Islet precursor cell (in vitro differentiated cells): ENCODE results near the gene KRTAP4-12.
"Not testable (repeated sequence)": the region's sequence is repeated elsewhere in the genome, so short reads cannot be mapped to it uniquely, and the experiment has no call there.

Experiments
- DNase-seq: peaks from one replicate; pipeline ENCODE4 v3.0.0-alpha.2; 2018

KRTAP4-12 gene

GRCh38 chr17:41125064-41125463 lies 1.1 kb upstream of the KRTAP4-12 start:
- DNase-seq: no peak

- not testable (repeated sequence) for DNase-seq
Observed at GRCh38 chr17:41123292-41123990, 541 bp downstream of the KRTAP4-12 start.

- DNase-seq: no peak
Observed at GRCh38 chr17:41121742-41122141, 2.2 kb downstream of the KRTAP4-12 start.

- DNase-seq: not testable (repeated sequence)
Observed at GRCh38 chr17:41119696-41120690, 4.0 kb downstream of the KRTAP4-12 start.

DNA sequence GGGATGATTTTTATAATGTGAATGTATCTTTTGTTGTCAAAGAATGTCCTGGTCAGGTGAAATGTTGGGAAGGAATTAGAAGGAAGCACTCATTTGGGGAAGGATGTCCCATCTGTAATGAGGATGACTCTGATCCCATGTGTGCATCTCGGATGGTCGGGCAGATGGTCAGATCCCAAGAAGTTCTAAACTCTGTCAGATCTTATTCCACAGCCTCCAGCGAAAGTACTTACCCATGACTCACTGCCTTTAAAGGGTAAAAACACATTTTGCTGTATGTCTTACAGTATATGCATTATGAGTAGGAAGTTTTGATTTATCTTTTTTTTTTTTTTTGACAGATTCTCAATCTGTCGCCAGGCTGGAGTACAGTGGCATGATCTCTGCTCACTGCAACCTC lies 5.3 kb downstream of the KRTAP4-12 start:
- DNase-seq: no peak

DNA sequence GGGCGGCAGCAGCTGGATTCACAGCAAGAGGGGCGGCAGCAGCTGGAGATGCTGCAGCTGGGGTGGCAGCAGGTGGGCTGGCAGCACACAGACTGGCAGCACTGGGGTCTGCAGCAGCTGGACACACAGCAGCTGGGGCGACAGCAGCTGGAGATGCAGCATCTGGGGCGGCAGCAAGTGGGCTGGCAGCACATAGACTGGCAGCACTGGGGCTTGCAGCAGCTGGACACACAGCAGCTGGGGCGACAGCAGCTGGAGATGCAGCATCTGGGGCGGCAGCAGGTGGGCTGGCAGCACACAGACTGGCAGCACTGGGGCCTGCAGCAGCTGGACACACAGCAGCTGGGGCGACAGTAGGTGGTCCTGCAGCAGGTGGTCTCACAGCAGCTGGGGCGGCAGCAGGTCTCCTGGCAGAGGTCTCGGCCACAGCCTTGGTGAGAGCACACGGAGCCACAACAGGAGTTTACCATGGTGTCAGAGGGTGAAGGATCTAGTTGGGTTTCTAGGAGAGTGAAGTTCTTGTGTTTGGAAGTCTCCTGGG lies 6.1 kb downstream of the KRTAP4-12 start, which contains the start of gene KRTAP4-11:
KRTAP4-11 (minus strand) TSS at position 528 of the 541 bp plus-strand sequence; CDS start at position 470, 58 bp downstream.
- not testable (repeated sequence) for DNase-seq

DNA sequence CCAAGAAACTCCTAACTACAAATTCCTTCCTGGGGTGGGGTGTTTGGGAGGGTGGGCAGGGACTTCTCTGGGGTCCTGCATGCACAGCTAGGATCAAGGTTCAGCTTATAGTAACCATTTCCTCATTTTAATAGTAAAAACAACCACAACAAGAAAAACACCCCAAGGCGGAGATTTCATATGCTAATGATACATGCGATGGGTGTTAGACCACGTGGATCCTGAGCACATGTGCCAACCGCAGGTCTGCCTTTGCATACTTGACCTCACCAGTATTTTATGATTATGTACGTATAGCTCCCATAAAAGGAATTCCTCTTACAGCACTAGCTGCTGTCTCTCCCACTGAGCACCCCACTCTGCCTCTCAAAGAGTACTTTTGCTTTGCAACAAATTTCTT lies 7.7 kb downstream of the KRTAP4-12 start:
- DNase-seq: no peak

DNA sequence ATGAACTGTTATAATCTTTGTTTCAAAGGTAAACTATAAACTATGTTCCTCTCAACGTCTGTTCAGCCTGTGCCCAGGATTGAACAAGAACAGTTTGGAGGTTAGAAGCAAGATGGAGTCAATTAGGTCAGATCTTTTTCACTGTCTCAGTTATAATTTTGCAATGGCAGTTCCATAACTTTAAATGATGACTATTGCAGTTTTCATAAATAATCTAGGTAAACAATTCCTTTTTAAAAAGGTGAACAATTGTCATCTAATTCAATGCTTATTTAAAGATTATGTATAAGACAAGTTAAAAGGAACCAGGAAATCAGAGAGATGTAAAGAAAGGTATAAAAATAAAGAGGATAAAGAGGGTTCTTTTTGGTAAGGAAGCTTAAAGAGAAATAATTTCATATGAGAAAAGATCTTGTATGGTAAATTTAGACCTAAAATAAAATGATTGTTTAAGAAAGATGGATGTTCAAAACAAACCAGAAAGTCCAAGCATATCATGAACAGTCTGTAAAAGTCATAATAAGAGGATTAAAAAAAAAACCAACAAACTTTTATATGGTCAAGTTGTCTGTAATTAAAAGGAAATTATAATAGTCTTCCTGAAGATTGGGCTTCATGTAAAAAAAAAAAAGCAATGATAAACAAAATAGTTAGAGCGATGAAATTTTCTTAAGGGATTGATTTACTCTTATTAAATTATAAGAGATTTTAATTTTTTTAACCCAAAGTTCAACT lies 12.7 kb downstream of the KRTAP4-12 start:
- DNase-seq: no peak

GRCh38 chr17:41108728-41109386 lies 15.1 kb downstream of the KRTAP4-12 start:
- not testable (repeated sequence) for DNase-seq

- DNase-seq: no peak
Observed at GRCh38 chr17:41107941-41108450, 16.0 kb downstream of the KRTAP4-12 start.

- DNase-seq: not testable (repeated sequence)
Observed at GRCh38 chr17:41105347-41105746, 18.6 kb downstream of the KRTAP4-12 start, which contains the start of gene KRTAP4-9. TSS of gene KRTAP4-9 (plus strand) at chr17:41105389. CDS start at chr17:41105389, 0 bp downstream.

- DNase-seq: not testable (repeated sequence)
Observed at GRCh38 chr17:41104386-41105038, 19.5 kb downstream of the KRTAP4-12 start.

DNA sequence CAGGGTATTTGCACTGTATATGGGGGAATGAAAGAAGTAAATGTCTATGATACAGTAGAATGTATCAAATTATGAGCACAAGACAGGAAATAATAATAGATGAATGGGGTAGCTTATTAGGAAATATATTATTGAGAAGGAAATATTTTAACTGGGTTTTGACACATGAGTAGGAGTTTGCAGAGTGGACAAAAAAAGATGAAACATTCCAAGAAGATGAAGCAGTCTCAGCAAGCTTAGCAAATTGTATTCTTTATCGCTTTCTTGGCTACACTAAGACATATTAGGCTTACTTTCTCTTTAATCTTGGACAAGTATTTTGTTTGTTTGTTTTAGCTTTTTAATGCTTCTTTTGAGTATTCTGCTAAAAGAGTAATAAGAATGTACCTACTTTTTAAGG lies 20.1 kb downstream of the KRTAP4-12 start:
- DNase-seq: no peak

GRCh38 chr17:41101586-41102259 lies 22.3 kb downstream of the KRTAP4-12 start, which contains the start of gene KRTAP4-16:
TSS of gene KRTAP4-16 (minus strand) at chr17:41102209. CDS start at chr17:41102209, 0 bp downstream.
- DNase-seq: no peak

DNA sequence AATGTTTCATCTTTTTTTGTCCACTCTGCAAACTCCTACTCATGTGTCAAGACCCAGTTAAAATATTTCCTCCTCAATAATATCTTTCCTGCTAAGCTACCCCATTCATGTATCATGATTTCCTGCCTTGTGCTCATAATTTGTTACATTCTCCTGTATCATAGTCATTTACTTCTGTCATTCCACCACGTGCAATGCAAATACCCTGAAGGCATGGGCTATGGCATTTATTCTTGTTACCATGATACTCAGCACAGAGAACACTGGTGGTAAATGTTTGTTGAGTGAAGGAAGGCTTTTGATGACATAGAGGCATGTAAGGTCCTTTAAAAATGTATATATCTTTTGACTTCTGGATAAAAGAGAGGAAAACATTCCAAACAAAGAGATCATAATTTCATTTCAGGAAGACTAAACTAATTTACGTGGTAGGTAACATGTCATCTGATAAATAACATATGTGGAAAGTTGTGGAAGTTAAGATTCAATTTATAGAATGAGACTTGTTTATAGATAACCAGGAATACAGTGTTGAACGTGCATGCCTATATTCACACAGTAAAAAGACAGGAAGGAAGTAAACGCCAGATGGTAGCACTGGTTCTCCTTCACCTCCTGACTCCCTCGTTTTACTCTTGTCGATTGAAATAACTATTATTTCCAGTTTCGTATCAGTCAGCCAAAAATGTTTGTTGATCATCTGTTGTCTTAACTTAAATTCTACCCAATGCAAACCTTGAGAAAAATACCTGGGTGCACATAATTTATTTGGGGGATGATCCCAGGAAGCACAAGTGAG lies 24.1 kb downstream of the KRTAP4-12 start:
- DNase-seq: not testable (repeated sequence)

DNA sequence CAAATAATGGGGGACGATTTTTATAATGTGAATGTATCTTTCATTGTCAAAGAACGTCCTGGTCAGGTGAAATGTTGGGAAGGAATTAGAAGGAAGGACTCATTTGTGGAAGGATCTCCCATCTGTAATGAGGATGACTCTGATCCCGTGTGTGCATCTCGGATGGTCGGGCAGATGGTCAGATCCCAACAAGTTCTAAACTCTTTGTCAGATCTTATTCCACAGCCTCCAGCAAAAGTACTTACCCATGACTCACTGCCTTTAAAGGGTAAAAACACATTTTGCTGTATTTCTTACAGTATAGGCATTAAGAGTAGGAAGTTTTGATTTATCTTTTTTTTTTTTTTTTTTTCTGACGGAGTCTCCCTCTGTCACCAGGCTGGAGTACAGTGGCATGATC lies 25.5 kb downstream of the KRTAP4-12 start:
- DNase-seq: no peak

DNA sequence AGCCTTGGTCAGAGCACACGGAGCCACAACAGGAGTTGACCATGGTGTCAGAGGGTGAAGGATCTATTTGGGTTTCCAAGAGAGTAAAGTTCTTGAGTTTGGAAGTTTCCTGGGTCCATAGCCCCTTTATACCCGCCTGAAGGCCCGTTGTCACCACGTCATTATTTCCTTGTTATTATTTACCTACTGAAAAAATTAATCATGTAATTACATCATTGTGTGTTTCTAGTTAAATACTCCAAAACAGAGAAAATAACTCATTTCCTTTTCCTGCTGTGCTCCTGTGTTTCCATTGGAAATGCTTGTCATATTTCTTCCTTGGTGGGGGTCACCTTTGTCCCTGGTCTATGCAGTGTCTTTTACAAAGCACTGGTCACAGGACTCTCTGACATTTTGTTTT lies 25.9 kb downstream of the KRTAP4-12 start, which contains the start of gene KRTAP4-8:
KRTAP4-8 (minus strand) TSS at position 101 of the 400 bp plus-strand sequence; CDS start at position 43, 58 bp downstream.
- no peak for DNase-seq

DNA sequence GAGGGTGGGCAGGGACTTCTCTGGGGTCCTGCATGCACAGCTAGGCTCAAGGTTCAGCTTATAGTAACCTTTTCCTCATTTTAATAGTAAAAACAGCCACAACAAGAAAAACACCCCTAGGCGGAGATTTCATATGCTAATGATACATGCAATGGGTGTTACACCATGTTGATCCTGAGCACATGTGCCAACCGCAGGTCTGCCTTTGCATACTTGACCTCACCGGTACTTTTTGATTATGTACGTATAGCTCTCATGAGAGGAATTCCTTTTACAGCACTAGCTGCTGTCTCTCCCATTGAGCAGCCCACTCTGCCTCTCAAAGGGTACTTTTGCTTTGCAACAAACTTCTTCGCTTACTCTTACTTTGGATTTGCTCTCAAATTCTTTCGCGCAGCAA lies 27.9 kb downstream of the KRTAP4-12 start:
- DNase-seq: no peak

DNA sequence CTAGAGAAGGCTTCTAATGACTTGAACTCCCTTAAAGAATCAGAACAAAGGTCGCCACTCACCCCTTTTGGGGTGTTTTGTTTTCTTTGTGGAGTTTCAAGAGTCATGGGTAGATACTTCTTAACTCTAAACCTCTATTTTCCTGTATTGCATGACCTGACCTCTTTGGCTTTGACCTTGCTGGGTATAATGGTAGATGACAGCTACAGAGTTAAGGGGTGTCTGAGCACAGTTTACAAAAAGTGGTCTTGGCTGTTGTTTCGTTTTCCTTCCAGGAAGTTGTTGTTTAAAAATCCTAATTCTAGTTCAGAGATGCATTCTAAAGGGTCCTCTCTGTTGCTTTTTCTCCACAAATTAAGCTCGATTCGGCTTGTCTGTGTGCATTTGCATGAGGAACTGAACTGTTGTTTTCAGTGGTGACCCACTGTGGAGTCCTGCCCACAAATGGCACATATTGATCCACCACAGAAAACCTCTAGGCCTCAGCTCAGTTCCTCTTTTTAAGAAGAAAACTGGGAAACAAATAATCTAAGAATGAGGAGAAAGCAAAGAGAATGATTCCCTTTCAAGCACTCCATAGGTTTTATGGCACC lies 35.1 kb downstream of the KRTAP4-12 start:
- not testable (repeated sequence) for DNase-seq
